COLO668 (cell line): Measurements from ENCODE around the gene PSMD4.
"Not testable (repeated sequence)": the region's sequence is repeated elsewhere in the genome, so short reads cannot be mapped to it uniquely, and the experiment has no call there.

Source experiments
- DNase-seq: peaks from one replicate; lab custom pipeline; 2025; ENCODE audit not compliant: unreplicated experiment; lab: John Stamatoyannopoulos, UW

The PSMD4 gene

DNA sequence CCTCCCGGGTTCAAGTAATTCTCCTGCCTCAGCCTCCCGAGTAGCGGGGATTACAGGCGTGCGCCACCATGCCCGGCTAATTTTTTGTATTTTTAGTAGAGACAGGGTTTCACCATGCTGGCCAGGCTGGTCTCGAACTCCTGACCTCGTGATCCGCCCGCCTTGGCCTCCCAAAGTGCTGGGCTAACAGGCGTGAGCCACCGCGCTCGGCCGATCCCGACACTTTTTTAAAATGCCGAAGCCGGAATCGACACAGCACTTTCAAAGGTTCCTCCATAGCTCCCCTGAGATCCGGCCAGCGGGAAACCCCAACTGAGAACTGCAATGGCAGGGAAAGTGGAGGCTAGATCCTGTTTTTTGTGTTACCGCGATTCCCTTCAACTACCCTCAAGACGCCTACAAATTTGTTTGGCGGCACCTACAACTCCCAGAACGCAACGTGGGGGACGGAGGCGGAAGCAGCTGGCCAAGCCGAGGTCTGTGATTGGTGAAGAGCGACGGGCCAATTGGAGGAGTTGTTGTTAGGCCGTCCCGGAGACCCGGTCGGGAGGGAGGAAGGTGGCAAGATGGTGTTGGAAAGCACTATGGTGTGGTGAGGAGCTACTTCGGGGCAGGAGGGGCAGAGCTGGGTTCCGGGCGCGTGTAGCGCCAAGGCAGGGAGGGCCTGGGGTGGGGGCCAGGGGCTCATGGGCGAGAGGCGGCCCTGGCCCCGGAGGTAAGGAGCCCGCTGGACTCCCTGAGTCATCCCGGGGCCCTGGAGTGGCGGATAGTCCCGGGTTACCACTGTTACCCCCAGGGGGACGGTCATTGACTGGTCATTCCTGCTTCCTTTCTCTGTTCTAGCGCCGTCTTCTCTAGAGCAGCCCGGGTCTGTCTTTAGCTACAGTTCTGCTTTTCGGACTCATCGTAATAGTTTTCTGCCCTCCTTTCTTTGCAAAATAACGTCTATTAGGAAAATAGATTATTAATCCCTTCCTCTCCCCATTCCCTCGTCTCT is at the start of gene PSMD4:
TSS of gene PSMD4 (plus strand) at position 518 of the 997 bp plus-strand sequence. CDS start at position 567, 49 bp downstream.
- DNase-seq: peak; percentile 97

DNA sequence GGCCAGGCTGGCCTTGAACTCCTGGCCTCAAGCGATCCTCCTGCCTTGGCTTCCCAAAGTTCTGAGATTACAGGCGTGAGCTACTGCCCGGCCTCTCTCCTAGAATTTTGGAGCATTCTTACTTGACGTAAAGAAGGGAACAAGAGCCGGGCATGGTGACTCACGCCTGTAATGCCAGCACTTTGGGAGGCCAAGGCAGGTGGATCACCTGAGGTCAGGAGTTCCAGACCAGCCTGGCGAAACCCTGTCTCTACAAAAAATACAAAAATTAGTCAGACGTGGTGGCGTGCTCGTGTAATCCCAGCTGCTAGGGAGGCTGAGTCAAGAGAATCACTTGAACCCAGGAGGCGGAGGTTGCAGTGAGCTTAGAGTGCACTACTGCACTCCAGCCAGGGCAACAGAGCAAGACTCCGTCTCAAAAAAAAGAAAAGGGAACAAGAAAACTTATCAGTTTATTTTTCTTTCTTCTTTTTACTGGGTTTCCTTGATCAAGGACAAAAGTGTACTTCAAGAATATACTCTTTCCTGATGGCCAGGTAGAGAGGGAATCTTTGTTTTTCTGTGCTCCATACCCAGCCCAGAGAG is 49.1 kb upstream of the PSMD4 start:
- not testable (repeated sequence) for DNase-seq

DNA sequence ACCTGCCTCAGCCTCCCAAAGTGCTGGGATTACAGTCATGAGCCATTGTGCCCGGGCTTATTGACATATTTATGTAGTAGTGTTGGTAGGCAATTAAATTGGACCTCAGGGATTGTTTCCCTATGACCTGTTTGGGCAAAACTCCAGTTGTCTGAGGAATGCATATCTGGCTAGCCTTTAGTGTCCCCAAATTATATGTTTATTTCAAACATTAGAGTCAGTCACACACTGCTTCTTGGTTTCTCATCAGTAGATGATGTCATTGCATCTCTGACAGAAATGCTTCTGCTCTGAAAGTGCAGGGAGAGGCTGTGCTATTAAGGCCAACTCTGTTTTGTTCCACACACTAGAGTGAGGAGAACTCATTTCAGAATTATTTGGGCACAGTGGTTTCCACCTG is 43.7 kb upstream of the PSMD4 start:
- no peak for DNase-seq

DNA sequence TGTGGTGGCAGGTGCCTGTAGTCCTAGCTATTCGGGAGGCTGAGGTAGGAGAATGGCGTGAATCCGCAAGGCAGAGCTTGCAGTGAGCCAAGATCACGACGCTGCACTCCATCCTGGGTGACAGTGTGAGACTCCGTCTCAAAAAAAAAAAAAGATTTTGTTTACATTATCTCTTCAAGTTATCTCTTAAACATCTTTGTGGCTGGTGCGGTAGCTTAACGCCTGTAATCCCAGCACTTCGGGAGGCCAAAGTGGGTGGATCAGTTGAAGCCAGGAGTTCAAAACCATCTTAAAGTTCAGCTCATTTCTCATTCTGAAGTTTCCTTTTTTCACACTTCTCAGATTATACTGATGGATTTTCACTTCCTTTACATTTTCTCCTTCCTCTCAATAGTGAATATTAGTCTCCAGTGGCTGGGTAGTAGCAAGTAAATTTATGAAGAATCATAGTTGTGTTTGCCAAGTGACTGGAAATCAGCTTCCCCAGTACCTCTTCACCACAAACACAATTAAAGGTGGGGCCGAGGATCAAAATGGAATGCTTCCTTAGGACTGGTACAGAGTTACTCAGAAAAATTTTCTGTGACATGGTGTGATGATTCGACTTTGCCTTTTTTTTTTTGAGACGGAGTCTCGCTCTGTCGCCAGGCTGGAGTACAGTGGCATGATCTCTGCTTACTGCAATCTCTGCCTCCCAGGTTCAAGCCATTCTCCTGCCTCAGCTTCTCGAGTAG is 42.4 kb upstream of the PSMD4 start:
- no peak for DNase-seq

DNA sequence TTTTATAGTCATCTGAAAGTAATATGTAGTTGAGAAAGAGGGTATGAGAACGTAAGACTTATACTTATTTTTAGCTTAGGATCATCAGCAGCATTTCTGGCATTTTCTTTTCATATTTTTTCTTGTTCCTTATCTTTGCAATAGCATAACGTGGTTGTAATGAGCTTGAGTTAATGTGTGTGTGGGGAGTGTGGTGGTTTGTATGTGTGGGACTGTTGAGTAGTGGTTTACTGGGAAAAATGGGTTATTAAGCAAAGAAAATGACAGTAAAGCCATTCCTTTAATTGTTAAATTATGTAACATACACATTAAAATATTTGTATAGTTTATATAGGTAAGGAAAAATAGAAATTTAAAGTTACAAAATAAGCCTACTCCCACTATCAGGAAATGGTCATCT is 41.0 kb upstream of the PSMD4 start:
- DNase-seq: no peak

DNA sequence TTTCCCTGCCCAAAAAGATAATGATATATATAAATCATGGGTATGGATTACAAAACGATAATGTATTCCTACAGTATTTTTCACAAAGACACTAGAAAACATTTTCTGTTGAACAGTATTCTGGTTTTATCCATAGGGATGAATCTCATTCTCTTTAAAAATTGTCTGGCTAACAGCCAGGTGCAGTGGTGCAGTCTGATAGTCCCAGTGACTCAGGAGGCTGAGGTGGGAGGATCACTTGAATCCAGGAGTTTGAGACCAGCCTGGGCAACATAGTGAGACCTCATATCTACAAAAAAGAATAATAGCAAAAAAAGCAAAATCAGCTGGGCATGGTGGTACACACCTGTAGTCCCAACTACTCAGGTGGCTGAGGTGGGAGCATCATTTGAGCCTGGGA is 32.9 kb upstream of the PSMD4 start:
- no peak for DNase-seq

DNA sequence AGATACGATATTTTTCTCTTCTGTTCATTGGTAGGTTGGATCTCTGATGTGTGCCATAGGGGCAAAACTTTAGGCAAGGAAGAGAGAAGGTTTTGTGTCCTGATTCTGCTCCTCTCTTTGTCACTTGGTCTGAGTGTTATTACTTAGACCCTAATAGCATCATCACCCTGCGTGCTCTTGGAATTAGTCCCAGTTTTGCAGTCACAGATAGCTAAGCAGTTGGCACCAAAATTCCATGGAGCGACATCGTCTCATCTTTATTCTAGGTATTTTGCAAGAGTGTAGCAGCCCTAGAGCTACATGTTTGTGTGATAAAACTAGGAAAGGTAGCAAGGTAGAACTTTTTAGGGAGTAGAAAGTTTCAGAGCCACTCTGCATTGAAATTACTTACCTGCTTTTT is 32.4 kb upstream of the PSMD4 start:
- no peak for DNase-seq

DNA sequence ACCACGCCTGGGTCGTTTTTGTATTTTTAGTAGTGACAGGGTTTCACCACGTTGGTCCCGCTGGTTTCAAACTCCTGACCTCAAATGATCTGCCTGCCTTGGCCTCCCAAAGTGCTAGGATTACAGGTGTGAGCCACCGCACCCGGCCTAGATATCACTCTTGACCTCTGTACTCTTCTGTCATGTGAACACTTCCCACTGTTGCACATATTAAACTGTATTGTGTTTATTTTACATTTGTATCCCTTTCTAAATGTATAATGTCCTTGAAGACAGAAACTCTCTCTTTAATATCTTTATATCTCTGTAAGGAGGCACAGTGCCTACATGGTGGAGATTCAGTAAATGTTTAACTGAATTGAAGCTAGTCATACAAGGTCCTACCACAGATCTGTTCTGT is 19.3 kb upstream of the PSMD4 start:
- DNase-seq: no peak

DNA sequence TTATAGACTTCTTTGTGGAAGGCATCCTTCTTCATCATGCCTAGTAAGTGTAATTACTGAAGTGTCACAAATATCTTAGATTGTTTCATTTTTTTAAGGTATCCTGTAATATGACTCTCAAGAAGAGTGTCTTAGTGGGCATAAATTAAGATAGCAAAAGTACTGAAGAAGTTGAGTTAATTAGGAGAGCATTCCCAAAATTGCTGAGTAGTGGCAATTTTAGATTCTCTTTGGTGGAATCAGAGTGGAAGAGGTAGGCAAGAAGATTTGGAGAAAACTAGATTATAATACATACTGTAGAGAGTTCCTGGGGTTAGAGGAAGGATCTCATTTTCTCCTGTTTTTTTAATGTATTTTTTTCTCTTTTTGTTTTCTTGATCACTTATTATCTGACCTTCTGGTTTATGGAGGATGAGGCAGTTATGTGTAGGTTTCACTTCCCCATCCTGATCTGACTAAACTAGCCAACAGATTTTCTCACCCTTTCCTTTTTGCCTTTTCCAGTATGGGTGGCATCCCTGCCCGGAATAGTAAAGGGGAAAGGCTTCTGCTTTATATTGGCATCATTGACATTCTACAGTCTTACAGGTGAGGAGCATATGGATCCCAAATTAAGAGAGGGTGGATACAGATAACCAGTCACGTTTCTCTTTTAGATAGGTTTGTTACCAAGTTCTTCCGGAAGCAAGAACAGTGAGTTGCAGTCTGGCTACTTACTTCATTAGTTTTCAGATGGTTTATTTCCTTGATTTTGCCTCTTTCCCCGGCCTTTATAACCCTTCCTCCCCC is 16.7 kb upstream of the PSMD4 start:
- DNase-seq: no peak

DNA sequence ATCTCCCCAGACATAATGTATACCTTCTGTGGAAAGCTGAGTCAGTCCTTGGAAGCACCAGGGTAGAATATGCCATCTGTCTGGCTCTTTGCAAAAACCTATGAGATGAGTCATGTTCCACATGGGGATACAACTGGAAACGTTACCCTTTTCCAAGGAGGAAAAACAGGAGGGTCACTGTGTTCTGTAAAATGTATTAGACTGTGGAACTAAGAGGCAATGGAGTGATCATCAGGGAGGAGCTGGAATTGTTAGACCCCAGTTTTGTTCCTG is 16.1 kb upstream of the PSMD4 start:
- DNase-seq: no peak

DNA sequence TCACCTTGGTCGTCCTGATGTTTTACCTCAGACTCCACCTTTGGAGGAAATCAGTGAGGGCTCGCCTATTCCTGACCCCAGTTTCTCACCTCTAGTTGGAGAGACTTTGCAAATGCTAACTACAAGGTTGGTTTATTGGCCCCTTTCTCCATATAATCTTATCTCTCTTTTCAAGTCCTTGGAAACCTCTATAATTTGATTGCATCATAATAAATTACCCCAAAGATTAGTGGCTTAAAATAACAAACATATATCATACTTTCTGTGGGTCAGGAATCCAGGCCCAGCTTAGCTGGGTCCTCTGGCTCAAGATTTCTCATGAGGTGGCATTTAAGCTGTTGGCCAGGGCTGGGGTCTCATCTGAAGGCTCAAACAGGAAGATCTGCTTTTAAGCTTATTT is 12.1 kb upstream of the PSMD4 start:
- DNase-seq: no peak

DNA sequence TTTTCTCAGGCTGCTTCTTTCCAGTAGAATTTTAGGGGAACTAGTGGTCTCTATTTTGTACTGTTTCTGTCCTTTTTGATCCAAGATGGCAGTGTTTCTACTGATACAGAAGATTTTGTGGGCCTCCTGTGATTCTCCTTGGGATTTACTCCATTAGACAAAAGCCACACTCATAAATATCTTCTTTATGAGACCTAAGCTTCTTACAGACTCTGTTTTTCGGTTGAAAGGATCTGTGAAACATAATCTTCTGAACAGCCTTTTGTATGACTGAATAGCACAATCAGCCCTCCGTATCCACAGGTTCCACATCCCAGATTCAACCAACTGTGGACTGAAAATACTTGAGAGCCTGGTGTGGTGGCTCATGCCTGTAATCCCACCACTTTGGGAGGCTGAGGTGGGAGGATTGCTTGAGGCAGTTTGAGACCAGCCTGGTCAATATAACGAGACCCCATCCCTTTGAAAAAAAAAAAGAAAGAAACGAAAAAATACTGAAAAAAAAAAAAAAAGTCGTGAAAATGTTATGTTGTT is 10.8 kb upstream of the PSMD4 start:
- DNase-seq: no peak

DNA sequence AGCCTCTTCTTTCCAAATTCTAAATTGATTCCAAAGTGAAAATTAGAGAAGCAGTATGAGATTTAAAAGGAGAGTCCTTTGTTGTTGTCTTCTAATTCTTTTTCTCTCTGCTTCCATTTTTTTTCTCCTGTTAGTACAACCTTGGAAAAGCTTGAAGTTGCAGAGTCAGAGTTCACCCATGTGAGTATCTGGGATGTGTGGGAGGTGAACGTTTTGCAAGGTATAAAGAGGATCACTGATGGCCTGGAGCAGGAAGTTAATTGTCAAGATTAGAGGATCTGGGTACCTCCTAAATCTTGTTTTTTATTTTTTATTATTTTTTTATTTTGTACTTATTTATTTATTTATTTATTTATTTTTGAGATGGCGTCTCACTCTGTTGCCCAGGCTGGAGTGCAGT is 7.7 kb upstream of the PSMD4 start:
- no peak for DNase-seq

DNA sequence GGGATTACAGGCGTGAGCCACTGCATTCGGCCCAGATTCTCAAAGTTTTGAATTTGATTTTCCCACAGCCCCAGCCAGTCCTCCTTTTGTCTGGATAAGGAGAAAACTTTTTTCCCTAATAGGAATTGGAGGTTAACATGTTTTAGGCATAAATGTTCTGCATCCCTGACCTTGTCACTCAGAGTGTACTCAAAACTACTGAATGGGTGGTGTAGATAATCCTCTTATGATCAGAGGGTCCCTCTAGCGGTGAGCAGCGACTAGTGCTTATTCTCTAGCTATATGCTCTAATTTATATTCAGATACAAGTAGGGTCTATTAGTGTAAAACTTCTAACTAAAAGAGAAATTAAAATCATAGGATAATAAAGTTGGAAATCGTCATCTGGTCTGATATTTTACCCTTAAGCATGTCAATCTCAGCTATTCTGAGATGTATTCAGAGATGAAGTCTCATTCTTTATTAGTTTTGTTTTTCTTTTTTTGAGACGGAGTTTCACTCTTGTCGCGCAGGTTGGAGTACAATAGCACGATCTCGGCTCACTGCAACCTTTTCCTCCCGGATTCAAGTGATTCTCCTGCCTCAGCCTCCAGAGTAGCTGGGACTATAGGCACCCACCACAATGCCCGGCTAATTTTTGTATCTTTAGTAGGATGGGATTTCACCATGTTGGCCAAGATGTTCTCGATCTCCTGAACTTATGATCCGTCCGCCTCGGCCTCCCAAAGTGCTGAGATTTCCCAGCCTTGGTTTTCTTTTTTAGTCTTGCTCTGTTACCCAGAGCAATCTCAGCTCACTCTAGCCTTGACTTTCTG is 2.7 kb upstream of the PSMD4 start:
- DNase-seq: peak; percentile 69

DNA sequence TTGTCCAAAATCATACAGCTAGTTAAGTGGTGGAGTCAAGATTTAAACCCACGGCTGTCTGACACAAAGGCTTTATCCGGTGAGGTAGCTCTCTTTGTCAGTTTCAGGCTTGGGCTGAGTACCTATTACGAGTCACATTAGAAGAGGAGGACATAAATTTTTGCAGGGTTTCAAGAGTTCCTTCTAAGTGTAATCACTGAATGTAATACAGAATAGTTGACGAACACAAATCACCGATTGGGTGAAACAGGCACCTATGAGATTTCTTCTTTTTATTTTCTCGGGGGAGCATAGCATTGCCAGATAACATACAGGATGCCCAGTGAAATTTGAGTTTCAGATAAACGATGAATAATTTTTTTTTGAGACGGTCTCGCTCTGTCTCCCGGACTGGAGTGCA is 847 bp downstream of the PSMD4 start:
- no peak for DNase-seq

DNA sequence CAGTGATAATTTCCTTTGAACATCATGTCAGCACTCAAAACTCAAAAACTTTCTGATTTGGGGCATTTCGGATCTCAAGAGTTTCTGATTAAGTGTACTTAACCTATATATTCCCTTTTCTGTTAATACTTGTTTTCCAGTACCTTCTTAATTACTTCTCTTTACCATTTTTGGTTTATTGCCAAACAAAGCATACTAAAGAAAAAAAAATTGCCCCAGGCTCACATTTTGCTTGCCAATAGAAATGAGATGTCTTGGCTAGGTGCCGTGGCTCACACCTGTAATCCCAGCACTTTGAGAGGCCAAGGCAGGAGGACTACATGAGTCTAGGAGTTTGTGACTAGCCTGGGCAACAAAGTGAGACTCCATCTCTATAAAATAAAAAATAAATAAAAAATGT is 4.8 kb downstream of the PSMD4 start:
- DNase-seq: no peak

DNA sequence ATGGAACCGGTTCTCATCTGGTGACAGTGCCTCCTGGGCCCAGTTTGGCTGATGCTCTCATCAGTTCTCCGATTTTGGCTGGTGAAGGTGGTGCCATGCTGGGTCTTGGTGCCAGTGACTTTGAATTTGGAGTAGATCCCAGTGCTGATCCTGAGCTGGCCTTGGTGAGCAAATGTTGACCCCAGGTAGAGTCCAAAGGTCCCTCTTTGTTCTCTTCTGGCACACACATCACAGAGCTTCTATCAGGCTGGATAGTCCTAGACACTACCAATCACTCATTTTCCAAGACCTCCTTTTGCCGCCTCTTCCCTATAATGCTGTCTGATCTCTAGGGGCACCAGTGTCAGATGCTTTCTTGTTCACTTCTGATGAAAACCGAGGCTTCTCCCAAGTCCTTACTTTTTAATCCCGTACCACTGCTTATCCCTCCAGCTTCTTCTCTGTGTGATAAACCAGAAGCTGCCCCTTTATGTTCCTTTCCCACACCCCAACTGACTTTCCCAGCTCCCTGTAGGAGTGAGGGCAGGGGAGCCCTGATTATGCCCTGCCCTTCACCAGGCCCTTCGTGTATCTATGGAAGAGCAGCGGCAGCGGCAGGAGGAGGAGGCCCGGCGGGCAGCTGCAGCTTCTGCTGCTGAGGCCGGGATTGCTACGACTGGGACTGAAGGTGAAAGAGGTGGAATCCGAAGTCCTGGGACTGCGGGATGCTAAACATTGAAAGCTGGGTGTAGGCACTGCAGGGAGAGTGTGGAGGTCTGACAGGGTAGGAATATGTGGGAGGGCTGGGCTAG is 11.1 kb downstream of the PSMD4 start:
- DNase-seq: no peak

DNA sequence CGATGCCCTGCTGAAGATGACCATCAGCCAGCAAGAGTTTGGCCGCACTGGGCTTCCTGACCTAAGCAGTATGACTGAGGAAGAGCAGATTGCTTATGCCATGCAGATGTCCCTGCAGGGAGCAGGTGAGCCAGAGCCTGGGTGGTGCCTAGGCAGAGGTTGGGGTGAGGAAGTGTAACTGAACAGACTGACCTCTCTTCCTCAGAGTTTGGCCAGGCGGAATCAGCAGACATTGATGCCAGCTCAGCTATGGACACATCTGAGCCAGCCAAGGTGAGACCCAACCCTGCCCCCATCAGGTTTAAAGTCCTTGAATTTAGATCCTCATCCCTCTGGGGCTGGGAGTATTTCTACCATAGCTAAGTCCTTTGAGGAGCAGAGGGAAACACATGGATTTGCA is 11.8 kb downstream of the PSMD4 start:
- no peak for DNase-seq

DNA sequence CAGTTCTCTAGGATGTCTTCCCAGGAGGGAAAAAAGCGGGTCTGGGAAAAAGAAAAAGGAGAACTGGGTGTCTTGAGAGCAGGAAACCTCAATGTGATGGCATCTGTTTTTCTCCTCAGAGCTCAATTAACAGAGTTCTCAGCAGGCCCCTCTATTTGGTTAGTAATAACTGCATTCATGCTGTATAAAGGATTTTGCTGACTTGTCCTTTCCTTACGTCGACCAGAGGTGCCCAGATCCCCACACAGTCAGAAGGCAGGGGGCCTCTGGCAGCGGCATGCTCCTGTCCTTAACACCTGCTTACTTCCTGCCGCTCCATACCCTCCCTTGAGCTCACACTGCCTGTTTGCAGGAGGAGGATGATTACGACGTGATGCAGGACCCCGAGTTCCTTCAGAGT is 12.3 kb downstream of the PSMD4 start:
- no peak for DNase-seq
